Activated CD4-positive, alpha-beta T cell treated with anti-CD3 and anti-CD28 coated beads for 24 hours (primary cell): Measurements from ENCODE around the gene SNX6.
"Not testable (repeated sequence)": the region's sequence is repeated elsewhere in the genome, so short reads cannot be mapped to it uniquely, and the experiment has no call there.

Experiments used
- DNase-seq, 2 donors: peaks; one replicate each; pipeline ENCODE4 v3.0.0-alpha.2; 2020; ENCODE audit warnings: low read depth in 2 of 2

Gene SNX6

GRCh38 chr14:34629657-34630529 is at the start of gene SNX6:
Gene SNX6, minus strand, starts transcription at chr14:34630148. Its CDS starts 32 bp downstream, at chr14:34630116.
- peak; percentile 58 to 75 for DNase-seq

GRCh38 chr14:34678735-34679134 is 48.8 kb upstream of the SNX6 start:
- no peak for DNase-seq

- no peak for DNase-seq
Measured at GRCh38 chr14:34678306-34678705, 48.4 kb upstream of the SNX6 start.

DNA sequence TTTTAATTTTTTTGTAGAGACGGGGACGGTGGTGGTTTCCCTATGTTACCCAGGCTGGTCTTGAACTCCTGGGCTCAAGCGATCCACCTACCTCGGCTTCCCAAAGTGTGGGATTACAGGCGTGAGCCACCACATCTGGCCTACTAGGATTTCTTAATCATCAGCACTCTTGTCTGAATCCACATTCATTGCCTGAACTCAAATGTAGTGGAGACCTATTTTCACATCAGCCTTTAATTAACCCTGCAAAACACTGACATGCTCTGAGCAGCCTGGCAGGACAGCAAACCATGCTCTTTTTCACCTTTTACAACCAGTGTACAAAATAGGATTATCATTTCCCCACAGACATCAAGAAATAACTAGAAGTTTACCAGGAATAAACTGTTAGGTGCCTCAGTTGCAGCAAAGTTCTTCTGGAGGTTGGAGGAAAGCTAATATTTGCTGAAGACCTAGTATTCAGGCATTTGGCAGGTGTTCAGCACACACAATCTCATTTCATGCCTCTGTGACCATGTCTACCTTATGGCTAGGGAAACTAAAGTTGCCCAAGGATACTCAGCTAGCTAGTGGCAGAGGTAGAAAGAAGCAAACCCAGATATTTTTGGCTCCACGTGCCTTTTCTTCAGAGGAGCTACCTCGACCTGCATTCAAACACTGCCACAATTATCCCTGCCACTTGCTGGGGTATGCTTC is 46.7 kb upstream of the SNX6 start:
- no peak for DNase-seq

DNA sequence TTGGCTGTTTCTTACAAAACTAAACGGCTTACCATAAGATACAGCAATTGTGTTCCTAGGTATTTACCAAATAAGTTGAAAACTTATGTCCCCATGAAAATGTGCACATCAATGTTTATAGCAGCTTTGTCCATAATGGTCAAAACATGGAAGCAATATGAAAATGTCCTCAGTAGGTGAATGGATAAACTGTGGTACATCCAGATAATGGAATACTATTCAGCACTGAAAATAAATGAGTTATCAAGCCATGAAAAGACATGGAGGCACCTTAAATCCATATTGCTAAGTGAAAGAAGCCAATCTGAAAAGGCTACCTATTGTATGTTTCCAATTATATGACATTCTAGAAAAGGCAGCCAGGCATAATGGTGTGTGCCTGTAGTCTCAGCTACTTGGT is 43.8 kb upstream of the SNX6 start:
- DNase-seq: no peak

DNA sequence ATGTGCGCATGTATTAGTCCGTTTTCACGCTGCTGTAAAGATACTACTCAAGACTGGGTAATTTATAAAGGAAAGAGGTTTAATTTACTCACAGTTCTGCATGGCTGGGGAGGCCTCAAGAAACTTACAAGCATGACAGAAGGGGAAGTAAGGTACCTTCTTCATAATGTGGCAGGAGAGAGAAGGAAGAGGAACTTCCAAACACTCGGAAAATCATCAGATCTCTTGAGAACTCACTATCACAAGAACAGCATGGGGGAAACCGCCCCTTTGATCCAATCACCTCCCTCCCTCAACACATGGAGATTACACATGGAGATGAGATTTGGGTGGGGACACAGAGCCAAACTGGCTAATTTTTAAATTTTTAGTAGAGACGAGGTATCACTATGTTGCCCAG is 41.8 kb upstream of the SNX6 start:
- no peak for DNase-seq

GRCh38 chr14:34668111-34668510 is 38.2 kb upstream of the SNX6 start:
- DNase-seq: no peak

DNA sequence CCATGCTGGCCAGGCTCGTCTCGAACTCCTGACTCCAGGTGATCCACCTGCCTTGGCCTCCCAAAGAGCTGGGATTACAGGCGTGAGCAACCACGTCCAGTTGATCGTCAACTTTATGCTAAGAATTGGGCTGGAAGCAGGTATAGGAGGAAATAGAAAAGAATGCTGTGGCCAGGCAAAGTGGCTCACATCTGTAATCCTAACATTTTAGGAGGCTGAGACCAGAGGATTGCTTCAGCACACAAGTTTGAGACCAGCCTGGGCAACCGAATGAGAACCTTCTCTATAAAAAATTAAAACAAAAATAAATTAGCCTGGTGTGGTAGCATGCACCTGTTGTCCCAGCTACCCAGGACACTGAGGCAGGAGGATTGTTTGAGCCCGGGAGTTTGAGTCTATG is 37.1 kb upstream of the SNX6 start:
- DNase-seq: no peak

DNA sequence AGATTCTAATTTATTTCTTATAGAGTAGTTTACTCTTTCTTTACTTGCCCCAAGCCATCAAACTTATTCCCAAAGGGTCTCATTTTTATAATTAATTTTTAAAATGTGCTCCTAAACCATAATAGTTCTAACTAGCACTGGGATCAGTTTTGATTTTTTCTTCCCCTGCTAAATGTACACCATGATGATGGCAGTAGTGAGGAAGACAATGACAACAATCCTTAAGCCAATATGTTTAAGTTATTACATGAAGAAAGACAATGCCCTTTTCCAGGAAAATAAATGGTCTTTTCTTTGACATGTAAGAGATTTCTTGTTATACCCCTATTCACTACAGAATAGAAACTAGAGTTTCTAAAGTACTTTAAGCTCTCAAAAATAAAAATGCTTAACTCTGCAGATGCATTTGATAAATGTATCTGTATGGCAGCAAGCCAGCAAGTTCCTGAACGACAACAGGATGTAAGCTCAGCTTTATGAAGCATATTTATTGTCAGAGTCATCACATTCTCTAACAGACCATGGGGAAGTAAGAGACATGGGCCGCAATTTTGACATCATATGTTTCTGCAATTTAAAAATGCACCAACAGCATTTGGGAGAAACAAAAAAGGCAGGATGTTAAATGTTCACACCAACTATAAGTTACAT is 36.0 kb upstream of the SNX6 start:
- DNase-seq: no peak

DNA sequence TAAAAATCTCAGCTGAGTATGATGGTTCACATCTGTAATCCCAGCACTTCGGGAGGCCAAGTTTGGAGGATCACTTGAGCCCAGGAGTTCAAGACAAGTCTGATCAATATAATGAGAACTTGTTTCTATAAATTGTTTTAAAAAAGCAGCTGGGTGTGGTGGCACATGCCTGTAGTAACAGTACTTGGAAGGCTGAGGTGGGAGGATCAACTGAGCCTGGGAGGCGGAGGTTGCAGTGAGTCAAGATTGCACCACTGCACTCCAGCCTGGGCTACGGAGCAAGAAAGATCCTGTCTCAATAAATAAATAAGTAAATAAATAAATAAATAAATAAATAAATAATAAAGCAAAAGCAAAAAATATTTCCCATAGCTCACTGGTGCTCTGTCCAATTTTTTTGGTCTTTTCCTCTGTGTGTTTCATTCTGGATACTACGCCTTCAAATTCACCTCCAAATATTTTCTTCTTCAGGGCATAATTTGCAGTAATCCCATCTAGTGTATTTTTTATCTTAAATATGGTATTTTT is 32.7 kb upstream of the SNX6 start:
- no peak for DNase-seq

GRCh38 chr14:34660796-34661195 is 30.8 kb upstream of the SNX6 start:
- DNase-seq: no peak

GRCh38 chr14:34655959-34656358 is 26.0 kb upstream of the SNX6 start:
- DNase-seq: no peak

DNA sequence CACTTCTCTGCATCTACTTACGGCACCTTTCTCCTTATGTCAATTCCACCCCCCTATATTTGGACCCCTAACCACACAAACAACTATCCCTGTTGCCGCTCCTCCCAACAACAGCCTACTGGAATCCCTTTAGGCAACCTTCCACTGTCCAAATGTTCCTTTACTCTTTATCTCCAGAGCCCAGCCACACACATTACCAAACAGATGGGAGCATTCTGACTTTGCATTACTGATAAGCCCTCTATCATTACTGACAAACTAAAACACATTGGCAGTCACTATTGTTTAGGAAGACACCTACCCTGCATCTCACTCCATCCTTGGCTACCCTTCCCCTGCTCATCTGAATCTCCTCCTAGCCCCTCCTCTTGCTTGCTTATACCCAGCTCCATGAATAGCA is 23.1 kb upstream of the SNX6 start:
- DNase-seq: not testable (repeated sequence)

DNA sequence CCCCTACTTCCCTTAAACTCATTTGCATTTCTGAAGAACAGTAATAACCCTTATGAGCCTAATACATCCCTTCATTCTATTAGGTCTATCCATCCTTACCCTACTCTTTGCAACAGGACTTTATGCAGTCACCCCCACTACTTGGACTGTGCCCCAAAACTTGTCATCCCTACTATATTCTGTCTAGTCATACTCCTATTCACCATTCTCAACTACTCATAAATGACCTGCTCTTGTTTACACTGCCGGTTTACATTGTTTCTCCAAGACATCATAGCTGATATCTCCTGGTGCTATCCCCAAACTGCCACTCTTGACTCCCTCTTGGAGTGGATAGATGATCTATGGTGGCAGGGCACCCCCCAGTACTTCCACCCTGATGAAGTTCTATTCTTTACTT is 22.4 kb upstream of the SNX6 start:
- DNase-seq: not testable (repeated sequence)

DNA sequence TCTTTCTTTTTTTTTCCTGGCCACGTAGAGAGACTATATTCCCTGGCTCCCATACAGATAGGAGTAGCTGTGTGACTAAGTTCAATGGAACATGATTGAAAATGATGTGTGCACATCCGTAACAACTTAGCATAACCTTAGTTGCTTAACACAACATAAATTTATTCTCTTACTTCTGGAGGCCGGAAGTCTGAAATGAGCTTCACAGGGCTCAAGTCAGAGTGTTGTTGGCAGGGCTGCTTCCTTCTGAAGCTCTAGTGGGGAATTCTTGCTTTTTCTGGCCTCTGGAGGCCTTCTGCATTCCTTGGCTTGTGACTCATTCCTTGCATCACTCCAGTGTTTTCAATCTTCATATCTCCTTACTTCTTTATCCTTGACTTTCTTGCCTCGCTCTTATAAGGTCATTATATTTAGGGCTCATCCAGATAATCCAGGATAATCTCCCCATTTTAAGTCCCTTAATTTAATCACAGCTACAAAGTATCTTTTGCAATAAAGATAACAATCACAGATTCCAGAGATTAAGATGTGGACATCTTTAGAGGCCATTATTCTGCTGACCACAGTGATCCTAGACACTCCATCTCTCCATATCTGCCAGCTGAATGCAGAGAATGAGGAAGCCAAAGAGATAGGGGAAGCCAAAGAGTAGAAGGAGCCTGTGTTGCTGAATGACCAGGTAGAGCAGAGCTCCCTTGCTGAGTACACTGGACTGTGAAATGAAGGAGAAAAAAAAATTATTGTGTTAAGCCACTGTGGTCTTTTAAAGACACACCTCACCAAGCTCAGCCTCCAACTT is 21.0 kb upstream of the SNX6 start:
- no peak for DNase-seq

DNA sequence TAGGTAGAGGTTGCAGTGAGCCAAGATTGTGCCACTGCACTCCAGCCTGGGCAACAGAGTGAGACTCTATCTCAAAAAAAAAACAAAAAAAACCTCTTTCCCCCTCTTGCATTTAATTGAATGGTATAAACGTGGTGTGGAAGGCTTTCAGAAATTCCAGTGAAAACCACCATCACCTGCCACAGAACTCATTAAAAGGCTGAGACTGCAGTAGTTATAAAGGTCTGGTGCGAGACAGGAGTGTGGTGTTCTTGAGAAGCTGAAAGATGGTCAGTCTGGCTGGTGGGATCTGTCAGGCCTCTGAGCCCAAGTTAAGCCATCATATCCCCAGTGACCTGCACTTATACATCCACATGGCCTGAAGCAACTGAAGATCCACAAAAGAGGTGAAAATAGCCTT is 20.1 kb upstream of the SNX6 start:
- DNase-seq: not testable (repeated sequence)

DNA sequence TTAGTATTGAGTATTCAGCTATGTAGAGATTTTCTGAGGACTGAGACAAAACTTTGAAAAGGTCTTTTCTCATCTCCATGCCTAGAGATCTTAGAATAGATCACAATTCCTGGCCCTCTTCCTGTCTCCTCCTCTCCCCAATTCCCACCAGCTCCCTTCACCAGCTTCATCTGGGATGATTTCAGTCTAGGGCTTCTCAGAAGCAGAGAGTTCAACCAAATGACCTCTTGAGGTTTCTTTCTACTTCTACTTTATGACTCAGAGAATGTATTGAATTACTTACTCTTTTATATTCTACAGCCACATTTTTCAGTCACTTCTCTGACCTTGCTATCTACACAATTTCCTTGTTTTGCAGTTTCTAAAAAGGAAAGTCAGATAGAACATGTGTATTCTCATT is 19.4 kb upstream of the SNX6 start:
- no peak for DNase-seq

- DNase-seq: no peak
Measured at GRCh38 chr14:34646570-34647255, 16.8 kb upstream of the SNX6 start.

DNA sequence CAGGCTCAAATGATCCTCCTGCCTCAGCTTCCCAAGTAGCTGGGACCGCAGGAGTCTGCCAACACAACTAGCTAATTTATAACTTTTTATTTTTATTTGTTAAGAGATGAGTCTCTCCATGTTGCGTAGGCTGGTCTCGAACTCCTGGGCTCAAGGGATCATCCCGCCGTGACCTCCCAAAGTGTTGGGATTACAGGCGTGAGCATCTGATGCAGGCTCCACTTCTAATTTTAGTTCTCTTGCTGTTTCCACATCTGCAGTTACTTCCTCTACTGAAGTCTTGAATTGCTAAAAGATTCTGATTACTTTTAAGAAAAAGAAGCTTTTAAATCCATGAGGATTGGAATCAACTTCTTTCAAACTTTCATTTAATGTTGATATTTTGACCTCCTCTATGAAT is 13.4 kb upstream of the SNX6 start:
- no peak for DNase-seq

DNA sequence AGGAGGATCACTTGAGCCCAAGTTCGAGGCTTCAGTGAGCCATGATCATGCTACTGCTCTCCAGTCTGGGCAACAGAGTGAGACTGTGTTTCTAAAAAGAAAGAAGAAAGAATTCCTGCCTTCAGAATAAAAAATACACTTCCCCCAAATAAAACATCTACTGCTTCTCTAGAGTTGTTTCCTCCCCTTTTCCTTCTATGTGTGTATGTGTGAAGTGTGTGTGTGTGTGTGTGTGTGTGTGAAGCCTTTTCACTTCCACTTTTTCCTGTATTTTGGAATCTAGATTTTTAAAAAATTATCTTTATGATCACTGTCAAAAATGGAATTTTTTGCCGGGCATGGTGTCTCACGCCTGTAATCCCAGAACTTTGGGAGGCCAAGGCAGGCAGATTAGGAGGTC is 12.6 kb upstream of the SNX6 start:
- no peak for DNase-seq

DNA sequence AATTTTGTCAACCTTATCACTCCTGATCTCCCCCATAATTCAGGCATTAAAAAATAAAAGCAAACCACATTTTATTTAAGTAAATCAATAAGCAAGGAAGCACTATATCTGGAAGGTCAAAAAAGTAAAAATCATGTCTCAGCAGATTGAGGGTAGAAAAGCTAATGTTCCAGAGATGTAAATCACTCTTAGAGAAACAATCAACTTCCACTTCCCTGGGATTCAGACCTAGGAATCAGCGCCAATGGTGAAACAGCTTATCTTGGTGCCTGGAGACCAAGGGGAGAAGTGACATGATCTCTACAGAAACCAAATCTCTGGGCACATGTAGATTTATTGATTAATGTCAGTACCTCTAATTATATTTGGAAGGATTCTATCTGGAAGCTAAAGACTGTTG is 10.9 kb upstream of the SNX6 start:
- DNase-seq: no peak
